Hematopoietic multipotent progenitor cell treated with erythropoietin and hydrocortisone succinate and interleukin-3 and kit ligand, for 6 days (in vitro differentiated cells): ENCODE results near the gene CDHR1.
A peak's percentile ranks its signal among the peaks of the same experiment; 100 is the strongest.

Source experiments
- DNase-seq: peaks from one replicate; pipeline ENCODE4 v3.0.0-alpha.2; 2015

CDHR1 gene

GRCh38 chr10:84265418-84265817, 71.1 kb downstream of the CDHR1 start:
- no peak for DNase-seq

- peak; percentile 60 for DNase-seq
These were observed 73.3 kb downstream of the CDHR1 start for GRCh38 chr10:84267503-84268126.

DNA sequence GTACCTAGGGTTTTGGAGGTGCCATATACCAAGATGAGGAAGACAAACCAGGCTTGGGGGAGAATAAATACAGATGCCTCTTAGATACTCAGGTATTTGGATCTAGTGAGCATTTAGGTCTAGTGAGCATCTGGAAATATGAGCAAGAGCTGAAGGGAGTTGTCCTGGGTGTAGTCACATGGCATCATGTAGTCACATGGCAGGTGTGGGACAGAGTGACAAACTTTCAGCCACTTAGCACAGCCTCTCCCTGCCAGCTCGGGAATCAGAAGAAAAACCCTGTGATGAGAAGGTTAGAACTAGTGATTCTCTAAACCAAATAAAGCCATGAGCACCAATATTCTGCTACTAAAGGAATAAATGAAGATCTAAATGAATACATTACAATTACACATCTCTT, 74.8 kb downstream of the CDHR1 start:
- DNase-seq = no peak
